SK-N-MC (cell line): Measurements from ENCODE around the gene HRH1.

Experiments used
- DNase-seq: peaks from one replicate; pipeline ENCODE4 v3.0.0-alpha.2; 2011; ENCODE audit warnings: low read depth, low spot score
- H3K27ac ChIP-seq: fragments of 200-600 bp; sonication (generic); 2 replicates; pipeline ENCODE4 v1.5.1; 2016; ENCODE audit warnings: mixed run types
- H3K36me3 ChIP-seq: fragments of 200-600 bp; sonication (generic); 2 replicates; pipeline ENCODE4 v1.6.1; 2017; ENCODE audit warnings: antibody characterized with exemption, low read length, mixed read lengths; ENCODE audit not compliant: insufficient read depth
- H3K4me3 ChIP-seq: fragments of 200-600 bp; sonication (generic); 2 replicates; pipeline ENCODE4 v1.5.1; 2016
- H3K9ac ChIP-seq: fragments of 200-600 bp; sonication (generic); 2 replicates; pipeline ENCODE4 v1.8.0; 2017; ENCODE audit warnings: mixed run types, mixed read lengths; ENCODE audit not compliant: insufficient read length
- H3K9me3 ChIP-seq: fragments of 200-600 bp; sonication (generic); 2 replicates; pipeline ENCODE4 v1.6.1; 2017; ENCODE audit warnings: low read depth, mild to moderate bottlenecking, antibody characterized with exemption, low read length, moderate library complexity, mixed read lengths
- EZH2 ChIP-seq: fragments of 200-600 bp; sonication (generic); IDR thresholded peaks from one replicate; pipeline ENCODE4 v1.6.1; 2017; ENCODE audit warnings: antibody characterized with exemption
- FOXP2 ChIP-seq: optimal IDR thresholded peaks from 2 replicates; pipeline ENCODE3; 2011; ENCODE audit warnings: mild to moderate bottlenecking, moderate library complexity; ENCODE audit not compliant: insufficient read depth; ENCODE audit errors: extremely low read length, control extremely low read depth
- POLR2AphosphoS5 ChIP-seq: IDR thresholded peaks from 2 replicates; pipeline ENCODE4 v1.6.1; 2012; ENCODE audit warnings: mild to moderate bottlenecking, low read depth, low read length, borderline replicate concordance

Gene HRH1

DNA sequence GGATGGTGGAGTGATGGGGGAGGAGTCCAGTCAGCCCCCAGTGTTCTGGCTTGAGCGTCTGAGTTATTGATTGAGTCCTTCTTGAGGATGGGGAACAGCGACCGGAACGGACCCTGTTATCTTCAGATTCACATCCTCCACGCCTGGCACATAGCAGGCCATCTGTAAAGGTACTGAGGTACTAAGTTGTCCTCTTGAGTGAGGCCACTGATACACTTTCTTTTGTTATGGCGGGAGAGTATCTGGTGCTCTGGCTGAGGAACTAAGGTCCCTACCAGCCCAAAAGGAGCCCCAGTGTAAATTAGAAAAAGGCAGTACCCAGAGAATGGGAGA lies 16.7 kb upstream of the HRH1 start:
- no peak for TF ChIP-seq FOXP2
- TF ChIP-seq EZH2 = no peak
- TF ChIP-seq POLR2AphosphoS5 = no peak
- DNase-seq = no peak
- H3K27ac ChIP-seq = no peak overlapping the region
- H3K4me3 ChIP-seq = no peak overlapping the region
- H3K9me3 ChIP-seq = no peaks in the 10 kb centered on the region
- no peaks in the 10 kb centered on the region for H3K36me3 ChIP-seq
- no peak overlapping the region for H3K9ac ChIP-seq

DNA sequence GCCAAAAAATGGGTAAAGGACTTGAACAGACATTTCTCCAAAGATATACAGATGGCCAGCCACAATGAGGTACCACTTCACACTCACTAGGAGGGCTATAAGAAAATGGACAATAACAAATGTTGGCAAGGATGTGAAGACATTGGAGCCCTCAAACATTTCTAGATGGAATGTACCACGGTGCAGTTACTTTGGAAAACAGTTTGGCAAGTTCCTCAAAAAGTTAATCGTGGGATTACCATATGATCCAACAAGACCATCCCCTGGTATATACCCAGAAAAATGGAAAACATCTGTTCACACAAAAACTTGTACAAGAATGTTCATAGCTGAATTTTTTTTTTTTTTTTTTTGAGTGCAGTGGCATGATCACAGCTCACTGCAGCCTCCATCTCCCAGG lies 15.9 kb upstream of the HRH1 start:
- Histone ChIP-seq H3K27ac (no peak overlapping the region), H3K36me3 (no peaks in the 10 kb centered on the region), H3K9me3 (no peaks in the 10 kb centered on the region), H3K4me3 (no peak overlapping the region), H3K9ac (no peak overlapping the region)
- no peak for DNase-seq
- TF ChIP-seq POLR2AphosphoS5 (no peak), EZH2 (no peak), FOXP2 (no peak)

DNA sequence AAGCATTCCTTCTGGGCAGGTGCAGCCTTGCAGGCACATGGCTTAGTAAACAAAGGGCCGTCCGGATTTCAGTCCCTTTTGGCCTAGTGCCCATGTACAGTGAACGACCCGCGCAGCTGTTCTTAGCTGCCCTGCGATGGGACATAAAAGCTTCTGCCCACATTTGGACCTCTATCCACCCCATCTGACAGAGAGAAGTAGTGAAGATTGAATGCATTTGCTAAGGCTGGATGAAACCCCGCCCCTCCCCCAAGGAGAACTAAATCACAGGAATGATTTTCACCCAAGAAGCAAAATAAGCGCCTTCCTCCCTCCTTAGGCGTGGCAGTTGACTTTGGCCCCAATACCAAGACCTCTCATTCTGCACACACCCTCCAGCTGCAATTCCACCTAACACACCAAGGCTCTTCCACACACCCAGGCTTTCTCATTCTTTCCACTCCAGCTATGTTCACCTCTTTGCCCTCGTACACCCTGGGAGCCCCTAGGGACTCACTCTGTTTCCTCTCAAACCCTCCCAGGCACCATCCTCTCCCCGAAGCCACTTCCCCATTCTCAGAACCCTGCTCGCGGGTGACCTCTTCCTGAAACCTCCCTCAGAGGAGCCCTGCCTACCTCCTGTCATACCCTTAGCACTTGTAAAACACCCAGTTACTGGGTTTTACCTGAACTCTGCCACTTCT lies 14.1 kb upstream of the HRH1 start:
- H3K4me3 ChIP-seq = no peak overlapping the region
- no peak overlapping the region for H3K27ac ChIP-seq
- no peaks in the 10 kb centered on the region for H3K9me3 ChIP-seq
- no peak for DNase-seq
- no peaks in the 10 kb centered on the region for H3K36me3 ChIP-seq
- H3K9ac ChIP-seq = no peak overlapping the region
- TF ChIP-seq EZH2 = no peak
- no peak for TF ChIP-seq FOXP2
- TF ChIP-seq POLR2AphosphoS5 = no peak

DNA sequence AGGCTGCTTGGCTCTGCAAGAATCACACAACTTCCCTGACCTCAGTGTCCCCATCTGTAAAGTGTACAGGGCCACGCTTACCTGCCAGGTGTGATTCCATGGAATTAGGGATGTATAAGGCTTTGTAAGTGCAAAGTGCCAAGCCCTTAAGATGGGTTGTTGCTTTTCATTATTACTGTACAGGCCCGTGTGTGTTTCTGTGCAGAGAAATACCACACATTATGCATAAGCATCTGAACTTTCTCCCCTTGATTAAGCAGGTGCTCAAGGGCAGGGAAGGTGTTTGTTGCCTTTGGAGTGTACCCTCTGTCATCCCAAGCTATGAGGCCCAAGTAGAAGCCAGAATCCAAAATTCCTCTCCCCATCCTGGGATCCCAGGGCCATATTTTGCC lies 13.6 kb upstream of the HRH1 start:
- no peak overlapping the region for H3K4me3 ChIP-seq

DNA sequence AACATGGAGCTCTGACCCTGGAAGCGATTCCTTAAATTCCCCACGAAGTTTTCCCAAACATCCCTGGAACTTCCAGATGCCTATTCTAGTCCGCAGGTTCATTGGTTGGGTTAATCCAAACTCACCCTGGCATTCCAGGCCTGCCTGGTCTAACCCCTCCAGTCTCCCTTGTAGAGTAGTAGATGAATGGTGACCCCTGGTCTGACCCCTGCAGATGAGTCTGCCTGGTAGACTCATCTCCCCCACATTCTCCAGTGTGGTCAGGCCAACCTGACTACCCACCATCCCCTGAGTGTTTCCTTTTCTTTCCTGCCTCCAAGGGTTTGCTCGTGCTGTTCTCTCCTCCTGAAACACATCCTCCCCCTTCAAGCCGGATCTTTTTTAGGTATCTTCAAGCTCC lies 10.8 kb upstream of the HRH1 start:
- H3K9ac ChIP-seq = no peak overlapping the region
- no peak for DNase-seq
- TF ChIP-seq EZH2 (no peak), FOXP2 (no peak), POLR2AphosphoS5 (no peak)
- no peak overlapping the region for H3K27ac ChIP-seq
- H3K9me3 ChIP-seq = no peaks in the 10 kb centered on the region
- no peak overlapping the region for H3K4me3 ChIP-seq
- no peaks in the 10 kb centered on the region for H3K36me3 ChIP-seq

More for the DNA sequence above, 13.6 kb upstream of the HRH1 start:
- no peak for DNase-seq
- TF ChIP-seq FOXP2 (no peak), EZH2 (no peak), POLR2AphosphoS5 (no peak)
- Histone ChIP-seq H3K27ac (no peak overlapping the region), H3K9ac (no peak overlapping the region), H3K9me3 (no peaks in the 10 kb centered on the region), H3K36me3 (no peaks in the 10 kb centered on the region)

DNA sequence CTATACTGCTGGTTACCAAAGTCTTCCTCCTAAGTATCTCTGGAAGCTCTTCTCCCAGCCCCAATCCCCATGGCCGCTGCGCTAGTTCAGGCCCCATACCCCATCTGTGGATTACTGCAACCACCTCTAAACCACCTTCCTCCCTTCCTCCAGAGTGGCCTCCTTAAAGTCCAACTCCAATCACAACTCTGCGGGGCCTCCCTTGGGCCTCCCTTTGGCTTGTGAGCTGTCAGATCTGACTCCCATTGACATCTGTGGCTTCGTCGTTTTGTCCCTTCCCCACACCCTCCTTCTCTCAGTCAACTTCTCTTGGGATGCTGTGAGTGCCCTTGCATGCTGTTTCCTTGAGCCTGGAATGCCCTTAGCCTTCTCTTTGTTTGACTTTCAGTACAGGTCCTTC lies 9.3 kb upstream of the HRH1 start:
- DNase-seq = no peak
- no peak overlapping the region for H3K9ac ChIP-seq
- H3K9me3 ChIP-seq = no peaks in the 10 kb centered on the region
- no peaks in the 10 kb centered on the region for H3K36me3 ChIP-seq
- no peak overlapping the region for H3K4me3 ChIP-seq
- TF ChIP-seq POLR2AphosphoS5 (no peak), EZH2 (no peak), FOXP2 (no peak)
- no peak overlapping the region for H3K27ac ChIP-seq

DNA sequence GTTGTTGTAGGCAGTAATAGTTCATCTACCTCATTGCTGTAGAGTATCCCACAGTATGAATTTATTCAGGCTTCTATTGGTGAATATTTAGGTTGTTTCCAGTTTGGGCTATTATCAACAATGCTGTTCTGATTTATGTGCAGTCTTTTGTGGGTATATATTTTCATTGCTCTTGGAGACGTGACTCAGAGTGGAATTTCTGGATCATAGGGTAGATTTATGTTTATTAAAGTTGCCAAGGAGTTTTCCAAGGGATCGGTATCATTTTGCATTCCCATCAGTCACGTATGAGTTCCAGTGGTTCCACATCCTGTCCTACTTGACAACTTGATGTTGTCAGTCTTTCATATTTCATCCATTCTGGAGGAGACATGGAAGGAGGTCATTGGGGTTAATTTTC lies 8.4 kb upstream of the HRH1 start:
- Histone ChIP-seq H3K27ac (no peak overlapping the region), H3K9ac (no peak overlapping the region), H3K36me3 (no peaks in the 10 kb centered on the region), H3K9me3 (no peaks in the 10 kb centered on the region), H3K4me3 (no peak overlapping the region)
- TF ChIP-seq FOXP2 = no peak
- no peak for TF ChIP-seq EZH2
- no peak for TF ChIP-seq POLR2AphosphoS5
- DNase-seq = no peak

DNA sequence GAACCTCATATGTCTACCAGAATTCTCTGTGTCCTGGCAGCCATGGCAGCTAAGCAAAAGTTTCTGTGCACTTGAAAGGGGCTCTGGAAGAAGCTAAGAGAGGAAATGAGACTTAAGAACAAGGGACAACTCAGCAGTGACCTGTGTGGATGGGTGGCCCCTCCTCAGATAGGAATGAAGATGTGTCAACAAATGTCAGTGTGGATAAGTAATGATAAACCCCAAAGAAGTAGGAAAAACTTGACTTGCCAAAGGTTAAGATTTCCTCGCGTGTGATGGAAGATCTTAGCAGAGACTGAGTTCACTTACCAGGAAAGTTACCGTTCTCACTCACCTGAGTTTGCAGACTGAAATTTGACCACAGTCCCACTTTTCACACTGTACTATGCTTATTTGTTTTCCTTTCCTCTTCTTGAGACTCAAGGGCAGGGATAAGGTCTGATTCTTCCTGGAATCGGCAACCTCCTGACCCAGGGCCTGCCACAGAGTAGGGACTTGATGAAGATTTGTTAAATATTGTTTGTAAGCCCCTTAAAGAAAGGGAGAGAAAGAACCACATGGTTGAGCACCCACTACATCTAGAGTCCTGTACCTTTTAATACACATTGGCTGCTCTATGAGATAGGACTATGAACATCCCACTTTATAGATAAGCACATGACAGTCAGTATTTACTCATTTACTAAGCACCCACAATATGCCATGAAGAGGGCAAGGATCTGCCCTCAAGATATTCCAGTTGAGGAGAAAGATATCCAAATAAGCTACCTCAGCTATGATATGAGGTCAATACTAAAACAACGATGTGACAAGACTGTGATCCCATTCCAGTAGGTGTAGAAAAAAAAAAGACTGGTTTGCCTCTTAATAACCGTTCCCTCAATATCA lies 7.3 kb upstream of the HRH1 start:
- no peaks in the 10 kb centered on the region for H3K36me3 ChIP-seq
- H3K9ac ChIP-seq = no peak overlapping the region
- no peak overlapping the region for H3K27ac ChIP-seq
- no peak for DNase-seq
- H3K4me3 ChIP-seq = no peak overlapping the region
- no peaks in the 10 kb centered on the region for H3K9me3 ChIP-seq
- TF ChIP-seq EZH2 (no peak), POLR2AphosphoS5 (no peak)

DNA sequence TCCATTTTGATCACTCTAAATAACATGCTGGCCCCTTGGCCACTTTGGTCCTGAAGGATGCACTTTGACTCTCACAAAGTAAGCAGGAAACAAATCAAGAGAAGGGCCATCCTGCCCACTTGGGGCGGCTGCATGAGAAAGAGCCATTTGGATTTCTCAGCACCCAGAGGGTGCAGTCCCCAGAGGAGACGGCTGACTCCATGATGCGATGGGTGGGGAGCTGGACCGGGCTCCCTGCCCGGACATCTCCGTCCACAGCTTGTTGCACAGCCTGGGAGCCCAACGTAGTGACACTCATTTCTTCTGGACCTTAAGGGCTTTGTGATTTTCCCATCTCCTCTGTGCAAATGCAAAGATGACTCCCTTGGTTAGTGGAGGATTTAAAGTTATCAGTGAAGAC lies 4.0 kb upstream of the HRH1 start:
- DNase-seq = no peak
- Histone ChIP-seq H3K36me3 (no peaks in the 10 kb centered on the region), H3K9ac (no peak overlapping the region), H3K9me3 (no peaks in the 10 kb centered on the region), H3K4me3 (no peak overlapping the region), H3K27ac (no peak overlapping the region)
- no peak for TF ChIP-seq POLR2AphosphoS5
- no peak for TF ChIP-seq EZH2
- TF ChIP-seq FOXP2 = no peak

DNA sequence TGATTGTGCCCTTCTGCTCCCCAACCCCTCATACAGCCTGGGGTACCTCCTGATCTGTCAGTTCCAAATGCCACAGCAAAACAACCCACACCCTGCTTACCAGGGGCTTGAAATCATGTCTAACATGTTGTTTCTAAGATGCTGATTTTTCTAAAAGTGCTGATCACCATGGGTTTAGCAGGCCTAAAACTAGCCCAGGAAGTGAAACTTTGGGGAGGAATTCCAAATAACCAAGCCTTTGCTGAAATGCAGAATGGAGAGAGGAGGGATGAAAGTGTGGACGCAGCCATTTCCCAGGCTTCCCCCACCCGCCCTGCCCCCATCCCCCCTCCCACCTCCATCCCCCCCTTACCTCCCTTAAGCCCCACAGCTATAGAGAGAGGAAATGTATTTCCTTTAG lies 2.0 kb upstream of the HRH1 start:
- DNase-seq = no peak
- no peak overlapping the region for H3K9ac ChIP-seq
- no peak overlapping the region for H3K27ac ChIP-seq
- H3K4me3 ChIP-seq = no peak overlapping the region
- no peaks in the 10 kb centered on the region for H3K9me3 ChIP-seq
- TF ChIP-seq EZH2 (no peak), POLR2AphosphoS5 (no peak), FOXP2 (no peak)
- no peaks in the 10 kb centered on the region for H3K36me3 ChIP-seq
